A673 (cell line): ENCODE data around the gene BCO1. TPM values are rescaled to one million over a fixed set of nuclear protein-coding genes. Genes with fewer than 3 reads are reported as not detected.

ENCODE experiments used
- BruUV-seq: library from RNA; stranded (reverse); fragments of 400-500 nt; replicated peaks from 2 replicates; lab custom pipeline; 2021; lab: Mats Ljungman, UMichigan
- CTCF ChIA-PET: fragments of 300-600 bp; sonication (Branson Sonifier 250); formaldehyde crosslinking; loops from one replicate; lab custom pipeline; 2022; ENCODE audit warnings: antibody characterized with exemption; lab: Charles Lee
- POLR2A ChIA-PET: fragments of 300-600 bp; sonication (Branson Sonifier 250); formaldehyde crosslinking; loops from one replicate; lab custom pipeline; 2022; ENCODE audit warnings: antibody characterized with exemption; ENCODE audit not compliant: low non-redundant PET; lab: Charles Lee
- DNase-seq: peaks from one replicate; pipeline ENCODE4 v3.0.0-alpha.2; 2015; ENCODE audit warnings: low spot score
- H3K27ac ChIP-seq: fragments of 200-600 bp; sonication (generic); 2 replicates; pipeline ENCODE4 v1.5.1; 2016; ENCODE audit warnings: mixed run types, low read depth, mild to moderate bottlenecking, mixed read lengths, antibody characterized with exemption, low read length; ENCODE audit not compliant: poor library complexity, severe bottlenecking
- H3K27me3 ChIP-seq: fragments of 200-600 bp; sonication (generic); replicated peaks from 2 replicates; pipeline ENCODE4 v1.6.1; 2017; ENCODE audit warnings: mixed run types, low read depth, mild to moderate bottlenecking, mixed read lengths, antibody characterized with exemption, low read length; ENCODE audit not compliant: insufficient read depth, poor library complexity
- H3K36me3 ChIP-seq: fragments of 200-600 bp; sonication (generic); 2 replicates; pipeline ENCODE4 v1.6.1; 2016; ENCODE audit warnings: mixed run types, mild to moderate bottlenecking, mixed read lengths, antibody characterized with exemption, low read length; ENCODE audit not compliant: insufficient read depth, poor library complexity, severe bottlenecking
- H3K4me1 ChIP-seq: fragments of 200-600 bp; sonication (generic); 2 replicates; pipeline ENCODE4 v1.6.1; 2017; ENCODE audit warnings: mixed run types, mild to moderate bottlenecking, mixed read lengths, antibody characterized with exemption, low read length; ENCODE audit not compliant: insufficient read depth, poor library complexity, severe bottlenecking
- H3K4me3 ChIP-seq: fragments of 200-600 bp; sonication (generic); 2 replicates; pipeline ENCODE4 v1.5.1; 2016; ENCODE audit warnings: low read depth, mixed run types, mild to moderate bottlenecking, mixed read lengths, low read length; ENCODE audit not compliant: poor library complexity, severe bottlenecking
- H3K9me3 ChIP-seq: fragments of 200-600 bp; sonication (generic); 2 replicates; pipeline ENCODE4 v1.6.1; 2016; ENCODE audit warnings: mixed run types, low read depth, mild to moderate bottlenecking, mixed read lengths, antibody characterized with exemption, low read length; ENCODE audit not compliant: poor library complexity, severe bottlenecking
- EZH2 ChIP-seq: fragments of 200-600 bp; sonication (generic); IDR thresholded peaks from 2 replicates; pipeline ENCODE4 v1.6.1; 2017; ENCODE audit warnings: borderline replicate concordance, low read depth, mild to moderate bottlenecking, mixed read lengths, antibody characterized with exemption, low read length; ENCODE audit not compliant: poor library complexity, severe bottlenecking
- intact Hi-C: fragments of 100-400 bp; cut with micrococcal nuclease; formaldehyde crosslinking; loops from one replicate; pipeline ENCODE4 v1.10.0; 2022; ENCODE audit not compliant: unreplicated experiment
- total RNA-seq: library from RNA; stranded (reverse); gene quantifications from 2 replicates; pipeline ENCODE4 v1.2.3, GENCODE V29; 2021
- TF ChIP-seq, protein P1 (sequence below): fragments of 300-800, 200-600 bp; sonication (generic); conservative IDR thresholded peaks from 2 replicates; pipeline ENCODE4 v1.5.1; 2017; ENCODE audit warnings: low read depth, mild to moderate bottlenecking, antibody characterized with exemption, low read length, moderate library complexity, mixed read lengths

Gene BCO1
- total RNA-seq, 1 experiment from 2014 or later: 0.19 TPM

- intact Hi-C loops: no loop called here
Measured at GRCh38 chr16:81321039-81321438, 82.5 kb downstream of the BCO1 start.

GRCh38 chr16:81321536-81321935 is 83.0 kb downstream of the BCO1 start:
- CTCF ChIA-PET: no interaction called here
- no peaks in the 10 kb centered on the region for H3K27me3 ChIP-seq
- intact Hi-C loops: no loop called here
- H3K36me3 ChIP-seq: no peaks in the 10 kb centered on the region
- TF ChIP-seq, protein P1, sequence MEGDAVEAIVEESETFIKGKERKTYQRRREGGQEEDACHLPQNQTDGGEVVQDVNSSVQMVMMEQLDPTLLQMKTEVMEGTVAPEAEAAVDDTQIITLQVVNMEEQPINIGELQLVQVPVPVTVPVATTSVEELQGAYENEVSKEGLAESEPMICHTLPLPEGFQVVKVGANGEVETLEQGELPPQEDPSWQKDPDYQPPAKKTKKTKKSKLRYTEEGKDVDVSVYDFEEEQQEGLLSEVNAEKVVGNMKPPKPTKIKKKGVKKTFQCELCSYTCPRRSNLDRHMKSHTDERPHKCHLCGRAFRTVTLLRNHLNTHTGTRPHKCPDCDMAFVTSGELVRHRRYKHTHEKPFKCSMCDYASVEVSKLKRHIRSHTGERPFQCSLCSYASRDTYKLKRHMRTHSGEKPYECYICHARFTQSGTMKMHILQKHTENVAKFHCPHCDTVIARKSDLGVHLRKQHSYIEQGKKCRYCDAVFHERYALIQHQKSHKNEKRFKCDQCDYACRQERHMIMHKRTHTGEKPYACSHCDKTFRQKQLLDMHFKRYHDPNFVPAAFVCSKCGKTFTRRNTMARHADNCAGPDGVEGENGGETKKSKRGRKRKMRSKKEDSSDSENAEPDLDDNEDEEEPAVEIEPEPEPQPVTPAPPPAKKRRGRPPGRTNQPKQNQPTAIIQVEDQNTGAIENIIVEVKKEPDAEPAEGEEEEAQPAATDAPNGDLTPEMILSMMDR: no peak
- TF ChIP-seq EZH2: no peak
- H3K4me3 ChIP-seq: no peak overlapping the region
- peaks cover 29% of the 10 kb centered on the region for H3K4me1 ChIP-seq
- no peak for DNase-seq
- H3K9me3 ChIP-seq: no peaks in the 10 kb centered on the region
- BruUV-seq: no TSS peak
- H3K27ac ChIP-seq: no peak overlapping the region
- POLR2A ChIA-PET: no interaction called here

More at GRCh38 chr16:81321039-81321438, 82.5 kb downstream of the BCO1 start:
- no TSS peak for BruUV-seq
- Histone ChIP-seq H3K9me3 (no peaks in the 10 kb centered on the region), H3K27ac (no peak overlapping the region), H3K4me3 (no peak overlapping the region), H3K36me3 (no peaks in the 10 kb centered on the region), H3K27me3 (no peaks in the 10 kb centered on the region), H3K4me1 (peaks cover 29% of the 10 kb centered on the region)
- ChIA-PET POLR2A (no interaction called here), CTCF (no interaction called here)
- DNase-seq: no peak
- TF ChIP-seq EZH2: no peak
- TF ChIP-seq, protein P1: no peak

DNA sequence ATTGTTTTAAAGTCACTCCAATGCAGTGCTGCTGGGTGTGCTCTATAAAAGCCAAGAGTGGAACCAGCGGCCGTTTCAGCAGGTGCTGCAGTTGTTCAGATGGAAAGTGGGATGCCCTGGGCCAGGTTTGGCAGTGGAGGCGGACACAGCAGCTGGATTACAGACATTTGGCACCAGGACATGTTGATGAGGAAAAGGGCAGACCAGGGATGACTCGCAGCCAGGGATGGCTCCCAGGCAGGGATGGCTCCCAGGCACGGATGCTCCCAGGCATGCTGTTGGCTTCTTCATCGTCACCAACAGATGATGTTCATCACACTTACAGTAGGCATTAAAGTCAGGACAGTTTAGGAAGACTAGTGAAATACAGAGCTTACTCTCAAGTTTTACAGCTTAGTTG is 86.3 kb downstream of the BCO1 start:
- Histone ChIP-seq H3K9me3 (no peaks in the 10 kb centered on the region), H3K27ac (no peak overlapping the region), H3K4me1 (peaks cover 12% of the 10 kb centered on the region), H3K27me3 (no peaks in the 10 kb centered on the region), H3K4me3 (no peak overlapping the region), H3K36me3 (no peaks in the 10 kb centered on the region)
- no TSS peak for BruUV-seq
- no peak for DNase-seq
- POLR2A ChIA-PET: no interaction called here
- intact Hi-C loops: no loop called here
- no peak for TF ChIP-seq EZH2
- TF ChIP-seq, protein P1: no peak
- CTCF ChIA-PET: no interaction called here
